RWPE2 (cell line): ENCODE measurements around the gene ABCB9.

Source experiments
- ATAC-seq: fragments of 200-7000 bp; cut with Tn5 transposase; 3 replicates; pipeline ENCODE4 v1.9.1; 2021; ENCODE audit warnings: low read depth
- DNase-seq: peaks from one replicate; pipeline ENCODE4 v3.0.0-alpha.2; 2020; ENCODE audit warnings: low spot score
- H3K27ac ChIP-seq: fragments of 450-650 bp; 2 replicates; pipeline ENCODE4 v1.5.1; 2017; ENCODE audit warnings: mild to moderate bottlenecking; ENCODE audit not compliant: poor library complexity, severe bottlenecking
- H3K27me3 ChIP-seq: fragments of 250-450 bp; sonication (Bioruptor Pico); 2 replicates; pipeline ENCODE4 v1.5.1; 2021; ENCODE audit warnings: mild to moderate bottlenecking, moderate library complexity; ENCODE audit not compliant: insufficient read depth, poor library complexity, severe bottlenecking
- H3K36me3 ChIP-seq: fragments of 250-450 bp; sonication (Bioruptor Pico); 2 replicates; pipeline ENCODE4 v1.5.1; 2020; ENCODE audit warnings: low read depth, mild to moderate bottlenecking, moderate library complexity
- H3K4me1 ChIP-seq: fragments of 250-450 bp; sonication (Bioruptor Pico); 2 replicates; pipeline ENCODE4 v1.5.1; 2021; ENCODE audit warnings: mild to moderate bottlenecking, moderate library complexity; ENCODE audit not compliant: insufficient read depth, poor library complexity, severe bottlenecking
- H3K4me3 ChIP-seq: fragments of 250-450 bp; sonication (Bioruptor Pico); 2 replicates; pipeline ENCODE4 v1.5.1; 2021; ENCODE audit warnings: mild to moderate bottlenecking, moderate library complexity; ENCODE audit not compliant: severe bottlenecking
- H3K9me3 ChIP-seq: fragments of 250-450 bp; sonication (Bioruptor Pico); 2 replicates; pipeline ENCODE4 v1.5.1; 2021; ENCODE audit warnings: mild to moderate bottlenecking, moderate library complexity; ENCODE audit not compliant: severe bottlenecking
- TF ChIP-seq, protein P1 (sequence below): fragments of 450-650 bp; IDR thresholded peaks from one replicate; pipeline ENCODE4 v1.5.1; 2017; ENCODE audit warnings: mild to moderate bottlenecking, moderate library complexity; ENCODE audit not compliant: poor library complexity, severe bottlenecking

ABCB9 gene

DNA sequence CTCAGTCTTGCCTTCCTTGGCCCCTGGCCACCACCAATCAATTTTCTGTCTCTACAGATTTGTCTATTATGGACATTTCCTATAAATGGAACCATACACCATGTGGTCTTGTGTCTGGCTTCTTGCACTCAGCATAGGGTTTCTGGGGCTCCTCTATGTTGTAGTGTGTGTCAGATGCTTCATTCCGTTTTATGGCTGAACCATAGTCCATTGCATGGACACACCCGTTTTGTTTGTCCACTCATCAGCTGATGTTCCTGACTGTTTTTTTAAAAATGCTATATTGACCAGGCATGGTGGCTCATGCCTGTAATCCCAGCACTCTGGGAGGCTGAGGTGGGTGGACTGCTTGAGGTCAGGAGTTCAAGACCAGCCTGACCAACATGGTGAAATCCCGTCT is 35.2 kb upstream of the ABCB9 start:
- no peak overlapping the region for H3K27ac ChIP-seq
- H3K9me3 ChIP-seq, result no peaks in the 10 kb centered on the region
- no peak for ATAC-seq
- no peaks in the 10 kb centered on the region for H3K36me3 ChIP-seq
- no peak for DNase-seq
- no peak overlapping the region for H3K4me3 ChIP-seq
- no peaks in the 10 kb centered on the region for H3K27me3 ChIP-seq
- H3K4me1 ChIP-seq, result no peaks in the 10 kb centered on the region
- TF ChIP-seq, protein P1, sequence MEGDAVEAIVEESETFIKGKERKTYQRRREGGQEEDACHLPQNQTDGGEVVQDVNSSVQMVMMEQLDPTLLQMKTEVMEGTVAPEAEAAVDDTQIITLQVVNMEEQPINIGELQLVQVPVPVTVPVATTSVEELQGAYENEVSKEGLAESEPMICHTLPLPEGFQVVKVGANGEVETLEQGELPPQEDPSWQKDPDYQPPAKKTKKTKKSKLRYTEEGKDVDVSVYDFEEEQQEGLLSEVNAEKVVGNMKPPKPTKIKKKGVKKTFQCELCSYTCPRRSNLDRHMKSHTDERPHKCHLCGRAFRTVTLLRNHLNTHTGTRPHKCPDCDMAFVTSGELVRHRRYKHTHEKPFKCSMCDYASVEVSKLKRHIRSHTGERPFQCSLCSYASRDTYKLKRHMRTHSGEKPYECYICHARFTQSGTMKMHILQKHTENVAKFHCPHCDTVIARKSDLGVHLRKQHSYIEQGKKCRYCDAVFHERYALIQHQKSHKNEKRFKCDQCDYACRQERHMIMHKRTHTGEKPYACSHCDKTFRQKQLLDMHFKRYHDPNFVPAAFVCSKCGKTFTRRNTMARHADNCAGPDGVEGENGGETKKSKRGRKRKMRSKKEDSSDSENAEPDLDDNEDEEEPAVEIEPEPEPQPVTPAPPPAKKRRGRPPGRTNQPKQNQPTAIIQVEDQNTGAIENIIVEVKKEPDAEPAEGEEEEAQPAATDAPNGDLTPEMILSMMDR, result no peak

DNA sequence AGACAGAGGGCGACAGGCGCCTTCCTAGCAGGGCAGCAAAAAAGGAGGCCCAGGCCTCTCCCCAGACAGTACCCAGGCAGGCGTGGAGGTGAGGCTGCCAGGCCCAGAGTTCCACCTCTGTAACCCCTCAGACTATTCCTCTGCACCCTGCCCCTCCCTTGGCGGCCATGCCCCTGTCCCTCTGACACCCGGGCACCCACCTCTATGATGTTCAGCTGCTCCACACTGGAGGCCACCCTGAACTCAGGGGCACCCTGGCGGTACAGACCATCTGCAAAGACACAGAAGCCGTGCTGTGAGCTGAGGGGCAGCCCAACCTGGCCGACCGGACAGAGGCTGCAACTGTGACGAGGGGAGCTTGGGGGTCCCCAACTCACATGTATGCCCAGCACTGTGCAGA is 34.3 kb upstream of the ABCB9 start:
- Histone ChIP-seq H3K36me3 (no peaks in the 10 kb centered on the region), H3K9me3 (no peaks in the 10 kb centered on the region), H3K4me1 (no peaks in the 10 kb centered on the region), H3K27ac (no peak overlapping the region), H3K27me3 (no peaks in the 10 kb centered on the region), H3K4me3 (no peak overlapping the region)
- TF ChIP-seq, protein P1, result no peak
- DNase-seq (no peak), ATAC-seq (no peak)

DNA sequence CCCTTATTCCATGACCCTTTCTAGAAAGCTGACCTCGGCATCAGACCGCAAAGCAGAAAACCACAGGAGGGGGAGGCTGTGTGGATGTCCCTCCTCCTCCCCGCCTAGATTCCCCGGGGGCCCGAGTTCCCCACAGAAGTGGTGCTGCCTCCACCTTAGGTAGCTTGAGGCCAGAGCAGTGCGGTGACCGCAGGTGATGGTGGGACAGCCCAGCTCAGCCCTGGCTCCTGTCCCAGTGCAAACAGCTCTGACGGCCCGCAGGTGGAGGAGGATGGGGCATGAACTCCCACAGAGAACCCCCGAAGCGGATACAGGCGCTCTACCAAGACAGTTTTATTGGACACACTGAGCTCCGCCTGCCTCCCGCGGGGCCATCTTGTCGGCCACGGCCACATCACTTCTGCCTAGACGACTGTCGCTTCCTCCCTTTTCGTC is 33.7 kb upstream of the ABCB9 start:
- Histone ChIP-seq H3K4me1 (no peaks in the 10 kb centered on the region), H3K27ac (no peak overlapping the region), H3K27me3 (no peaks in the 10 kb centered on the region), H3K36me3 (no peaks in the 10 kb centered on the region), H3K4me3 (no peak overlapping the region), H3K9me3 (no peaks in the 10 kb centered on the region)
- no peak for ATAC-seq
- DNase-seq, result no peak
- TF ChIP-seq, protein P1, result no peak

DNA sequence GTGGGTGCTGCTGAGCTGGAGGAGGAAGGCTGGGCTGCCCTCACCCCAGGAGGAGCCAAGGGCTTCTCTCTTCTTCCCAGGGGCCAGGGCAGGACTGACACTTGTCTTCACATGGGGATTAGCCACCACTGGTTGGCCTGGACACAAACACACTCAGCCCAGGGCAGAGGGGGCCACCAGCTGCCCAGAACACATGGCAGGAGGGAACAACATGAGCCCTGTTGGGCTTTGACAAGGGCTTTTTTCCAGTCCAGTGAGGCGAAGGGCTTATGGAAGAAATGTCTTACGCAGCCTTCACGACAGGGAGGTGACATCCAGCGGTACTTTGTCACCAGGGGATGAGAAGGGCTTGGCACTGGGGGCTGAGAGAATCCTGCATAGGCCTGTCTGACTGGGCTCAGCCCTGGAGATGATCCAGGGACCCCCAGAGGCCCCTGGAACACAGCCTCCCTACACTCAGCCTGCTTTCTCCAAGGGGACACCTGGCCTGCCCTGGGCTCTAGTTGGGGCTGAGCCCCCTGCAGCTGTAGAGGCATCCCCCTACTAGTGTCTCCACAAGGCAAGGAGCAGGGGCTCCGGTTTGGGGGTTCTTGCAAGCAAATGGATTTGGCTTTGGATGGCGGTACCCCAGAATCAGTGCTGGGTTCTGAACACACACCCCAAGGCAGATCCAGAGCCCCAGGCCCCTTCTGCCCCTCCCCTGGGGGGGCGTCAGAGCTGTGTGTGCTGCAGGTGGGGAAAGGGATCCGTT is 33.1 kb upstream of the ABCB9 start:
- H3K27me3 ChIP-seq, result no peaks in the 10 kb centered on the region
- H3K36me3 ChIP-seq, result no peaks in the 10 kb centered on the region
- H3K9me3 ChIP-seq, result no peaks in the 10 kb centered on the region
- no peaks in the 10 kb centered on the region for H3K4me1 ChIP-seq
- H3K27ac ChIP-seq, result no peak overlapping the region
- no peak overlapping the region for H3K4me3 ChIP-seq
- DNase-seq (no peak), ATAC-seq (no peak)
- TF ChIP-seq, protein P1, result no peak

DNA sequence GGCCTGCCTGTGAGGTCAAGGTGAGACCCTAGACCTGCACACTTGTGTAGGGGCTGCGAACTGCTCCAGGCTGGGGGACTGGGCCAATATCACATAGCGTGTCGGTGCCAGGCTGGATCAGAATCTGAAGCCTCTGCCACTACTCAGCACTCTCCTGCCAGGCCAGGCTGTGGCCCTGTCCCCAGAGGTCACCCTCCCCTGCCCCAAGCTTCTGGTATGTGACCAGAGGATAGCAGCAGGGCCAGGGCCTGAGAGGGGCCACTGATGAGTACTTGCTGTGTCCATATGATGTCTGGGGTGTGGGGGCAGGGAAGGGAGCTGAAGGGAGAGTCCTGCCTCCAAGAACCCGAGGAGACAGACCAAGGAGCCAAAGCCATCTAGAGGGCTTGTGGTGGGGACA is 32.1 kb upstream of the ABCB9 start:
- no peaks in the 10 kb centered on the region for H3K4me1 ChIP-seq
- no peaks in the 10 kb centered on the region for H3K36me3 ChIP-seq
- TF ChIP-seq, protein P1, result no peak
- DNase-seq (no peak), ATAC-seq (no peak)
- H3K27me3 ChIP-seq, result no peaks in the 10 kb centered on the region
- no peak overlapping the region for H3K4me3 ChIP-seq
- no peak overlapping the region for H3K27ac ChIP-seq
- H3K9me3 ChIP-seq, result no peaks in the 10 kb centered on the region
